ENCODE measurements around the gene ADAMTS15.

Gene ADAMTS15

GRCh38 chr11:130511765-130512164, 63.3 kb downstream of the ADAMTS15 start:
- no peak overlapping the region for H3K4me3 ChIP-seq (ENCODE audit: low read depth, low read length)
- TF ChIP-seq, protein P1, sequence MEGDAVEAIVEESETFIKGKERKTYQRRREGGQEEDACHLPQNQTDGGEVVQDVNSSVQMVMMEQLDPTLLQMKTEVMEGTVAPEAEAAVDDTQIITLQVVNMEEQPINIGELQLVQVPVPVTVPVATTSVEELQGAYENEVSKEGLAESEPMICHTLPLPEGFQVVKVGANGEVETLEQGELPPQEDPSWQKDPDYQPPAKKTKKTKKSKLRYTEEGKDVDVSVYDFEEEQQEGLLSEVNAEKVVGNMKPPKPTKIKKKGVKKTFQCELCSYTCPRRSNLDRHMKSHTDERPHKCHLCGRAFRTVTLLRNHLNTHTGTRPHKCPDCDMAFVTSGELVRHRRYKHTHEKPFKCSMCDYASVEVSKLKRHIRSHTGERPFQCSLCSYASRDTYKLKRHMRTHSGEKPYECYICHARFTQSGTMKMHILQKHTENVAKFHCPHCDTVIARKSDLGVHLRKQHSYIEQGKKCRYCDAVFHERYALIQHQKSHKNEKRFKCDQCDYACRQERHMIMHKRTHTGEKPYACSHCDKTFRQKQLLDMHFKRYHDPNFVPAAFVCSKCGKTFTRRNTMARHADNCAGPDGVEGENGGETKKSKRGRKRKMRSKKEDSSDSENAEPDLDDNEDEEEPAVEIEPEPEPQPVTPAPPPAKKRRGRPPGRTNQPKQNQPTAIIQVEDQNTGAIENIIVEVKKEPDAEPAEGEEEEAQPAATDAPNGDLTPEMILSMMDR (conservative IDR thresholded peaks at IDR 0.05; ENCODE audit: low read depth, low read length), result no peak
- no peak for DNase-seq (ENCODE audit: low read depth)

DNA sequence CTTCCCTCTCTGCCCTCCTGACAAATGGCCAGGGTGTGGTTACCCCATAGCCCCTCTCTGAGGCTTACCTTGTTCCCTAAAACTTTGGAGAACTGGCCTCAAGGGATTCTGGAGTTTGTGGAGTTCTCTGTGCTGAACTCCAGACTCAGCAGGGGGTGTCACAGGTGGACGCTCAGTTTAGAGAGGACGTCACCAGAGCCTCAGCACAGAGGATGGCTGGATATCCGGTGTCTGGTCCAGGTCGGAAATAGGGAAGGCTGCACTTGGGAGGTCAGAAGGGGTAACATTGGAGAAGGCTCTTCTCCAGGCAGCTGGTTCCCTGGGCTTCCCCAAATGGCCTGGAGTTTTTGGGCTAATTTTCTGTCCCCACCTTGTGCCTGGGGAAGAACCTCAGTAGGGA, 64.2 kb downstream of the ADAMTS15 start:
- no peak overlapping the region for H3K4me3 ChIP-seq (ENCODE audit: low read depth, low read length)
- no peak for DNase-seq (ENCODE audit: low read depth)
- TF ChIP-seq, protein P1 (conservative IDR thresholded peaks at IDR 0.05; ENCODE audit: low read depth, low read length), result no peak

GRCh38 chr11:130513132-130513531, 64.7 kb downstream of the ADAMTS15 start:
- TF ChIP-seq, protein P1 (conservative IDR thresholded peaks at IDR 0.05; ENCODE audit: low read depth, low read length), result no peak
- H3K4me3 ChIP-seq (ENCODE audit: low read depth, low read length), result no peak overlapping the region
- no peak for DNase-seq (ENCODE audit: low read depth)

DNA sequence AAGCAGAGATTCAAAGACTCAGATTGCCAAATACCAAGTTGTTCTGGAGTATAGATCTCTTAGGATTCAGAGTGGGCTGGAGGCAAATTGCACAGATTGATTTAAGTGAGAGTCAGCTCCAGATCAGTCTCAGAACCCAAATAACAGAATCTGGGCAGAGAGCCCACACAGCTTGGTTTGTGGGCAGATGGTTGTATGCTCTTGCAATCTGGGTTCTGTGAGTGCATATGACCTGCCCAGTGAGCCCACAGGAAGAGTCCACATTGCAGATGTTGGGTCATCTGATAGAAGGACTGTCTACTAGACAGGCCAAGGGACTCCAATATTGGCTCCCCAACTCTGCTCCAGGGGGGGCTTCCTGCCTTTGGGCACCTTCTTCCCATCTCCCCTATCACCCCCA, 65.9 kb downstream of the ADAMTS15 start:
- no peak overlapping the region for H3K4me3 ChIP-seq (ENCODE audit: low read depth, low read length)
- TF ChIP-seq, protein P1 (conservative IDR thresholded peaks at IDR 0.05; ENCODE audit: low read depth, low read length), result no peak
- peak; percentile 76 for DNase-seq (ENCODE audit: low read depth)

DNA sequence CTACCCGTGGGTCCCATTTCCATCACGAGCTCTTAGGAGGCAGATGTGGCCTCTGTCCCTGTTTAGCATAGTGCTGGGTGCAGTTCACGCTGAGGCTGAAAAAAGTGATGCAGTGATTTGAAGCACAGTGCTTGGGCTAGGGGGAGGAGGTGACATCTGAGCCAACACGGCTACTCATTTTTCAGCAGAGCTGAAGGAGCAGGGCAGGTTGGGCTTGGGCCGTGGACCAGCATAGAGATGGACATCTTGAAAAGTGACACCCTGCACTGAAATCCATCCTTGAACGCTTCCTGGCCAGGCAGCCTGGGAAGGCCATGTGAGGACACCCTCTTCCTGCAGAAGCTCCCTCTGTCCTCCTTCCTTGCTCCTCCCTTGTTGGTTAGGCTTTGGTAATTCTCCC, 66.4 kb downstream of the ADAMTS15 start:
- no peak for DNase-seq (ENCODE audit: low read depth)
- TF ChIP-seq, protein P1 (conservative IDR thresholded peaks at IDR 0.05; ENCODE audit: low read depth, low read length), result no peak
- H3K4me3 ChIP-seq (ENCODE audit: low read depth, low read length), result no peak overlapping the region

GRCh38 chr11:130515829-130516553, 67.5 kb downstream of the ADAMTS15 start:
- no peak for DNase-seq (ENCODE audit: low read depth)
- TF ChIP-seq, protein P1 (conservative IDR thresholded peaks at IDR 0.05; ENCODE audit: low read depth, low read length), result no peak
- H3K4me3 ChIP-seq (ENCODE audit: low read depth, low read length), result no peak overlapping the region
